H1 (cell line): Measurements from ENCODE around the gene TEX11. TPM values are rescaled to one million over a fixed set of nuclear protein-coding genes. Genes with fewer than 3 reads are reported as not detected.

Experiments used
- CTCF ChIA-PET: fragments of 300-600 bp; sonication (Branson Sonifier 250); formaldehyde crosslinking; loops from one replicate; lab custom pipeline; 2021; ENCODE audit not compliant: partially characterized antibody; lab: Charles Lee
- POLR2A ChIA-PET: fragments of 300-600 bp; sonication (Branson Sonifier 250); formaldehyde crosslinking; loops from one replicate; lab custom pipeline; 2021; ENCODE audit warnings: inconsistent platforms; ENCODE audit not compliant: partially characterized antibody; lab: Charles Lee
- DNase-seq, 2 experiments: peaks; one replicate each; pipeline versions ENCODE4 v3.0.0 to v3.0.0-alpha.2; 2010 to 2022; ENCODE audit warnings: low spot score in 2 of 2, low read depth in 1 of 2, mixed read lengths in 1 of 2
- FAIRE-seq: peaks from 2 replicates; lab custom pipeline; 2011; peaks lifted over from hg19 to GRCh38; lab: Jason Lieb, UNC
- H2AFZ ChIP-seq: 2 replicates; pipeline ENCODE4 v1.8.1; 2012; ENCODE audit warnings: low read length, inconsistent platforms
- H2AK5ac ChIP-seq: 2 replicates; pipeline ENCODE4 v1.6.1; 2013; ENCODE audit warnings: low read depth, low read length
- H2BK120ac ChIP-seq: replicated peaks from 2 replicates; pipeline ENCODE3; 2013; ENCODE audit warnings: low read depth, low read length, inconsistent platforms
- H2BK12ac ChIP-seq: 2 replicates; pipeline ENCODE4 v1.6.1; 2013; ENCODE audit warnings: low read depth, low read length
- H2BK15ac ChIP-seq: 2 replicates; pipeline ENCODE4 v1.6.1; 2013; ENCODE audit warnings: low read length
- H2BK20ac ChIP-seq: 2 replicates; pipeline ENCODE4 v1.6.1; 2013; ENCODE audit warnings: low read length
- H2BK5ac ChIP-seq: 2 replicates; pipeline ENCODE4 v1.6.1; 2013; ENCODE audit warnings: low read depth, low read length
- H3K14ac ChIP-seq: 2 replicates; pipeline ENCODE4 v1.6.1; 2013; ENCODE audit warnings: inconsistent platforms; ENCODE audit not compliant: insufficient read length
- H3K18ac ChIP-seq: 2 replicates; pipeline ENCODE4 v1.6.1; 2013; ENCODE audit warnings: low read length; ENCODE audit errors: extremely low read depth
- H3K23ac ChIP-seq: 2 replicates; pipeline ENCODE4 v1.6.1; 2013; ENCODE audit warnings: inconsistent platforms; ENCODE audit not compliant: insufficient read length
- H3K23me2 ChIP-seq: 2 replicates; pipeline ENCODE4 v1.6.1; 2013; ENCODE audit warnings: low read depth, low read length
- H3K27ac ChIP-seq: 2 replicates; pipeline ENCODE4 v1.6.1; 2011; ENCODE audit warnings: low read depth, low read length, inconsistent platforms
- H3K27me3 ChIP-seq, 4 experiments: replicated peaks in 1 of 4; 1 replicate in 1 of 4; 2 replicates in 3 of 4; pipeline versions ENCODE4 v1.6.1 to v1.8.1; 2011 to 2013; ENCODE audit warnings: low read length in 3 of 4, mild to moderate bottlenecking in 3 of 4, inconsistent platforms in 2 of 4, mixed read lengths in 2 of 4, moderate library complexity in 1 of 4; ENCODE audit not compliant: control insufficient read depth in 3 of 4, insufficient read depth in 3 of 4; ENCODE audit errors: extremely low read depth in 1 of 4
- H3K36me3 ChIP-seq, 4 experiments: 2 replicates each; pipeline versions ENCODE4 v1.6.1 to v1.8.1; 2011 to 2013; ENCODE audit warnings: mild to moderate bottlenecking in 4 of 4, low read length in 3 of 4, moderate library complexity in 2 of 4, control low read depth in 1 of 4, inconsistent platforms in 1 of 4; ENCODE audit not compliant: insufficient read depth in 4 of 4, control insufficient read depth in 2 of 4
- H3K4ac ChIP-seq: replicated peaks from 2 replicates; pipeline ENCODE3; 2013; ENCODE audit warnings: low read length, low read depth, mixed read lengths, inconsistent platforms; ENCODE audit not compliant: insufficient read length
- H3K4me1 ChIP-seq, 4 experiments: replicated peaks in 1 of 4; 1 replicate in 1 of 4; 2 replicates in 3 of 4; pipeline versions ENCODE4 v1.6.1 to v1.8.1; 2011 to 2013; ENCODE audit warnings: low read length in 3 of 4, inconsistent platforms in 2 of 4, mixed read lengths in 1 of 4; ENCODE audit not compliant: insufficient read depth in 4 of 4, control insufficient read depth in 3 of 4
- H3K4me2 ChIP-seq, 2 experiments: 2 replicates each; pipeline versions ENCODE4 v1.6.1 to v1.8.1; 2011 to 2013; ENCODE audit warnings: low read depth in 2 of 2, low read length in 2 of 2, control low read depth in 1 of 2, inconsistent platforms in 1 of 2, mild to moderate bottlenecking in 1 of 2; ENCODE audit not compliant: insufficient read depth in 1 of 2
- H3K4me3 ChIP-seq, 4 experiments: fragments of 200-600, 300-600 bp in 1 of 4; sonication (generic), shearing (Covaris generic), sonication (Bioruptor Twin) in 1 of 4; 2 replicates each; pipeline versions ENCODE4 v1.5.1 to v1.8.1; 2011 to 2016; ENCODE audit warnings: low read length in 4 of 4, low read depth in 3 of 4, control low read depth in 2 of 4, inconsistent platforms in 2 of 4, mild to moderate bottlenecking in 2 of 4, mixed read lengths in 1 of 4, moderate library complexity in 1 of 4; ENCODE audit not compliant: insufficient read depth in 2 of 4; ENCODE audit errors: extremely low read depth in 1 of 4
- H3K56ac ChIP-seq: replicated peaks from 2 replicates; pipeline ENCODE3; 2013; ENCODE audit warnings: low read depth, mild to moderate bottlenecking, mixed read lengths, low read length, inconsistent platforms; ENCODE audit not compliant: insufficient read length
- H3K79me1 ChIP-seq: 2 replicates; pipeline ENCODE4 v1.6.1; 2013; ENCODE audit warnings: low read depth, low read length, control low read depth
- H3K79me2 ChIP-seq, 2 experiments: 2 replicates each; pipeline versions ENCODE4 v1.6.1 to v1.8.1; 2012 to 2013; ENCODE audit warnings: low read length in 2 of 2, mild to moderate bottlenecking in 2 of 2, inconsistent platforms in 1 of 2; ENCODE audit not compliant: insufficient read depth in 2 of 2, control insufficient read depth in 1 of 2
- H3K9ac ChIP-seq, 4 experiments: replicated peaks in 1 of 4; 1 replicate in 1 of 4; 2 replicates in 3 of 4; pipeline versions ENCODE4 v1.6.1 to v1.8.1; 2011 to 2013; ENCODE audit warnings: low read depth in 3 of 4, low read length in 3 of 4, control low read depth in 2 of 4, mild to moderate bottlenecking in 2 of 4, moderate library complexity in 2 of 4, inconsistent platforms in 1 of 4; ENCODE audit errors: extremely low read depth in 1 of 4
- H3K9me3 ChIP-seq, 2 experiments: 2 replicates each; pipeline versions ENCODE4 v1.6.1 to v1.8.1; 2012 to 2013; ENCODE audit warnings: mild to moderate bottlenecking in 2 of 2, moderate library complexity in 2 of 2, control low read depth in 1 of 2, inconsistent platforms in 1 of 2, low read depth in 1 of 2, low read length in 1 of 2, mixed read lengths in 1 of 2; ENCODE audit not compliant: insufficient read depth in 2 of 2
- H4K20me1 ChIP-seq, 2 experiments: replicated peaks in 1 of 2; 2 replicates each; pipeline versions ENCODE3 to v1.8.1; 2011 to 2013; ENCODE audit warnings: inconsistent platforms in 2 of 2, low read length in 2 of 2, mild to moderate bottlenecking in 1 of 2; ENCODE audit not compliant: insufficient read depth in 2 of 2, control insufficient read depth in 1 of 2
- H4K5ac ChIP-seq: 2 replicates; pipeline ENCODE4 v1.6.1; 2013; ENCODE audit warnings: low read length, low read depth, mixed read lengths, inconsistent platforms; ENCODE audit not compliant: insufficient read length
- H4K8ac ChIP-seq: 2 replicates; pipeline ENCODE4 v1.8.0; 2013; ENCODE audit warnings: mild to moderate bottlenecking, moderate library complexity, low read length, inconsistent platforms; ENCODE audit not compliant: insufficient read depth; ENCODE audit errors: extremely low read depth
- H4K91ac ChIP-seq: replicated peaks from 2 replicates; pipeline ENCODE3; 2013; ENCODE audit warnings: low read length, mixed read lengths, inconsistent platforms; ENCODE audit not compliant: insufficient read length
- BCL11A ChIP-seq, 2 experiments: IDR thresholded peaks; one replicate each; pipeline ENCODE4 v1.6.1; 2011; ENCODE audit warnings: low read depth in 2 of 2, low read length in 2 of 2, mild to moderate bottlenecking in 2 of 2
- CEBPB ChIP-seq: IDR thresholded peaks from 2 replicates; pipeline ENCODE4 v1.6.1; 2012; ENCODE audit warnings: low read depth, low read length
- CTBP2 ChIP-seq: IDR thresholded peaks from 2 replicates; pipeline ENCODE4 v1.7.0; 2011; ENCODE audit warnings: borderline replicate concordance, mild to moderate bottlenecking, moderate library complexity, mixed read lengths, low read length; ENCODE audit not compliant: insufficient read depth, insufficient read length
- GABPA ChIP-seq: IDR thresholded peaks from 2 replicates; pipeline ENCODE4 v1.6.1; 2011; ENCODE audit warnings: mild to moderate bottlenecking, low read length, moderate library complexity, borderline replicate concordance; ENCODE audit not compliant: insufficient read depth
- HDAC6 ChIP-seq: IDR thresholded peaks from one replicate; pipeline ENCODE4 v1.7.1; 2012; ENCODE audit warnings: low read depth, mild to moderate bottlenecking, inconsistent platforms, low read length, moderate library complexity
- KDM4A ChIP-seq: IDR thresholded peaks from one replicate; pipeline ENCODE4 v1.7.1; 2012; ENCODE audit warnings: low read depth, mild to moderate bottlenecking, moderate library complexity, low read length, inconsistent platforms; ENCODE audit not compliant: severe bottlenecking
- POLR2AphosphoS5 ChIP-seq: IDR thresholded peaks from 2 replicates; pipeline ENCODE4 v1.6.1; 2011; ENCODE audit warnings: low read depth, low read length
- RAD21 ChIP-seq, 2 experiments: IDR thresholded peaks in 1 of 2; conservative IDR thresholded peaks in 1 of 2; 2 replicates each; pipeline ENCODE4 v1.6.1; 2011; ENCODE audit warnings: low read depth in 2 of 2, low read length in 2 of 2, improper control_type of control experiment in 1 of 2, inconsistent platforms in 1 of 2, mild to moderate bottlenecking in 1 of 2, moderate library complexity in 1 of 2
- SIN3A ChIP-seq, 2 experiments: IDR thresholded peaks in 1 of 2; conservative IDR thresholded peaks in 1 of 2; 2 replicates each; pipeline ENCODE4 v1.6.1; 2011 to 2012; ENCODE audit warnings: low read length in 2 of 2, improper control_type of control experiment in 1 of 2, low read depth in 1 of 2, mild to moderate bottlenecking in 1 of 2
- SP2 ChIP-seq: IDR thresholded peaks from 2 replicates; pipeline ENCODE4 v1.6.1; 2012; ENCODE audit warnings: mild to moderate bottlenecking, low read length, inconsistent platforms
- TEAD4 ChIP-seq: IDR thresholded peaks from 2 replicates; pipeline ENCODE4 v1.6.1; 2012; ENCODE audit warnings: low read depth, low read length, inconsistent platforms, mixed read lengths
- WGBS, 2 experiments: shearing (Covaris generic) in 1 of 2; methylation state at CpG; one replicate each; pipeline versions ENCODE4 v1.1.6 to v1.1.7; 2013 to 2015; ENCODE audit warnings: low lambda C conversion rate in 2 of 2, mixed read lengths in 2 of 2, inconsistent platforms in 1 of 2, low coverage in 1 of 2, missing lambda C conversion rate in 1 of 2; ENCODE audit not compliant: insufficient replicate concordance in 2 of 2, insufficient coverage in 1 of 2, insufficient read length in 1 of 2; ENCODE audit errors: extremely low coverage in 1 of 2, missing lambda C conversion rate in 1 of 2; 5-methylcytosine and 5-hydroxymethylcytosine counted together
- polyA plus RNA-seq, 7 experiments: library from polyadenylated mRNA; depleted of rRNA in 3 of 7; stranded (reverse) in 5 of 7; unstranded in 2 of 7; fragments of >200 nt in 5 of 7; fragments of 200-250 nt in 2 of 7; gene quantifications; 1 replicate in 5 of 7; 2 replicates in 1 of 7; 4 replicates in 1 of 7; pipeline versions ENCODE4 v1.2.1 to v1.2.3, GENCODE V29; 2011 to 2013; ENCODE audit warnings: missing spikeins in 2 of 7, mixed read lengths in 2 of 7
- total RNA-seq: library from RNA; stranded (reverse); fragmentation: NEBNext Ultra II Directional; extraction: Animal tissue kit (Norgen Biotek cat#: 25700); gene quantifications from 2 replicates; pipeline ENCODE4 v1.2.1, GENCODE V29; 2021

TEX11 gene
- total and polyA plus RNA-seq, 2 of the 8 experiments (the other 6 are each of a cell fraction or from before 2014, with no cell fraction given), result 0.11 to 0.74 TPM

GRCh38 chrX:70481471-70482270 lies 426.8 kb downstream of the TEX11 start:
- no peak overlapping the region for H2AK5ac ChIP-seq
- H3K18ac ChIP-seq, result no peak overlapping the region
- CTCF ChIA-PET, result interaction anchor here (1.1 to 1.5 kb wide), 3 partner anchors 11 to 27 kb away, joined by 3 to 6 read pairs (median 3); no protein-coding TSS in a partner anchor
- no peak for FAIRE-seq
- no peak overlapping the region for H2BK20ac ChIP-seq
- peaks cover 1% of the 10 kb centered on the region for H3K23me2 ChIP-seq
- no peak overlapping the region for H2BK12ac ChIP-seq
- 92% methylated on average over 7 of the region's 8 CpGs; no CpG with 5 or more reads in 1 of the 2 experiments for WGBS, 2 experiments
- H4K91ac ChIP-seq, result no peak overlapping the region
- peaks cover 4 to 29% of the 10 kb centered on the region in 2 experiments for H4K20me1 ChIP-seq
- no peak overlapping the region for H2BK120ac ChIP-seq
- POLR2A ChIA-PET, result interaction anchor here (1.1 to 5.3 kb wide), 5 partner anchors 12 to 26 kb away, joined by 3 to 29 read pairs (median 5); no protein-coding TSS in a partner anchor
- no peak overlapping the region for H3K14ac ChIP-seq
- peaks cover 0 to 35% (median 10%) of the 10 kb centered on the region in 4 experiments; a peak in 5 of 8 replicates for H3K36me3 ChIP-seq
- no peak overlapping the region for H3K23ac ChIP-seq
- no peaks in the 10 kb centered on the region for H3K27me3 ChIP-seq
- no peak overlapping the region; the same call in 1 of the 2 replicates for H3K27ac ChIP-seq
- peaks cover 0 to 77% of the 10 kb centered on the region in 2 experiments; a peak in 2 of 4 replicates for H3K79me2 ChIP-seq
- no peak overlapping the region for H2BK15ac ChIP-seq
- DNase-seq, result no peak
- H2BK5ac ChIP-seq, result no peak overlapping the region
- H2AFZ ChIP-seq, result no peak overlapping the region
- H3K4me2 ChIP-seq, result no peak overlapping the region
- H3K4me3 ChIP-seq, result no peak overlapping the region
- peaks cover 8 to 40% (median 25%) of the 10 kb centered on the region in 4 experiments; a peak in 6 of 7 replicates for H3K4me1 ChIP-seq
- no peak overlapping the region for H4K8ac ChIP-seq
- no peak overlapping the region for H3K4ac ChIP-seq
- peaks cover 4% of the 10 kb centered on the region for H3K79me1 ChIP-seq
- no peak overlapping the region for H4K5ac ChIP-seq
- no peaks in the 10 kb centered on the region for H3K9me3 ChIP-seq
- no peak overlapping the region for H3K56ac ChIP-seq
- no peak overlapping the region for H3K9ac ChIP-seq
- TF ChIP-seq POLR2AphosphoS5 (no peak), BCL11A (IDR thresholded peaks at IDR 0.05; ENCODE audit: low read depth in 2 of 2, low read length in 2 of 2) (no peak), SIN3A (conservative IDR thresholded peaks at IDR 0.05 in 1 of 2, IDR thresholded peaks at IDR 0.05 in 1 of 2; ENCODE audit: low read depth in 1 of 2, low read length in 2 of 2) (no peak), GABPA (no peak), HDAC6 (no peak), CTBP2 (no peak), RAD21 (IDR thresholded peaks at IDR 0.05 in 1 of 2, conservative IDR thresholded peaks at IDR 0.05 in 1 of 2; ENCODE audit: low read depth in 2 of 2, low read length in 2 of 2) (no peak), TEAD4 (no peak), CEBPB (no peak), KDM4A (no peak), SP2 (no peak)
